MCF 10A (cell line): ENCODE data around the gene CABP7. TPM values are rescaled to one million over a fixed set of nuclear protein-coding genes. Genes with fewer than 3 reads are reported as not detected.

ENCODE experiments used
- BruUV-seq: library from RNA; stranded (reverse); fragments of 400-500 nt; replicated peaks from 2 replicates; lab custom pipeline; 2021; lab: Mats Ljungman, UMichigan
- CTCF ChIA-PET: fragments of 300-600 bp; sonication (Branson Sonifier 250); formaldehyde crosslinking; extraction: SDS; loops from one replicate; lab custom pipeline; 2021; ENCODE audit warnings: antibody characterized with exemption, inconsistent platforms; lab: Yijun Ruan, JAX
- POLR2A ChIA-PET: fragments of 300-600, 350-650 bp; sonication (Branson Sonifier 250); formaldehyde crosslinking; extraction: SDS; loops from one replicate; lab custom pipeline; 2020; ENCODE audit warnings: antibody characterized with exemption, inconsistent platforms; lab: Yijun Ruan, JAX
- DNase-seq: peaks from one replicate; pipeline ENCODE4 v3.0.0-alpha.2; 2018; ENCODE audit not compliant: unreplicated experiment
- H3K27ac Mint-ChIP-seq: one replicate; pipeline ENCODE4 v1.8.0; 2022; ENCODE audit warnings: mild to moderate bottlenecking, low read depth, mixed read lengths; ENCODE audit not compliant: unreplicated experiment
- H3K27me3 Mint-ChIP-seq: one replicate; pipeline ENCODE4 v1.8.0; 2022; ENCODE audit warnings: mixed read lengths; ENCODE audit not compliant: insufficient read depth, unreplicated experiment
- H3K36me3 Mint-ChIP-seq: one replicate; pipeline ENCODE4 v1.8.0; 2022; ENCODE audit warnings: mild to moderate bottlenecking, moderate library complexity, mixed read lengths; ENCODE audit not compliant: insufficient read depth, unreplicated experiment
- H3K4me1 Mint-ChIP-seq: one replicate; pipeline ENCODE4 v1.8.0; 2022; ENCODE audit warnings: mixed read lengths; ENCODE audit not compliant: insufficient read depth, unreplicated experiment
- H3K4me3 Mint-ChIP-seq: one replicate; pipeline ENCODE4 v1.8.0; 2022; ENCODE audit warnings: mild to moderate bottlenecking, moderate library complexity, mixed read lengths; ENCODE audit not compliant: unreplicated experiment
- H3K9me3 Mint-ChIP-seq: one replicate; pipeline ENCODE4 v1.8.0; 2022; ENCODE audit warnings: mixed read lengths; ENCODE audit not compliant: unreplicated experiment
- intact Hi-C: fragments of 100-400 bp; cut with micrococcal nuclease; formaldehyde crosslinking; loops from 2 replicates; pipeline ENCODE4 v1.14.1; 2022
- total RNA-seq: library from RNA; stranded (reverse); gene quantifications from 2 replicates; pipeline ENCODE4 v1.2.3, GENCODE V29; 2022
- TF ChIP-seq, protein P1 (sequence below): fragments of 200-600 bp; IDR thresholded peaks from one replicate; pipeline ENCODE4 v1.8.0; 2022; ENCODE audit warnings: antibody characterized with exemption, mild to moderate bottlenecking; ENCODE audit not compliant: unreplicated experiment

CABP7 gene
- total RNA-seq, 1 experiment from 2014 or later, result not detected

- ChIA-PET CTCF (interaction anchor here (1.0 kb wide), 1 partner anchor 250 kb away, joined by 3 read pairs; no protein-coding TSS in a partner anchor), POLR2A (interaction anchor here (0.6 kb wide), 1 partner anchor 17 kb away, joined by 3 read pairs; no protein-coding TSS in a partner anchor)
- H3K36me3 Mint-ChIP-seq, result no peaks in the 10 kb centered on the region
- no TSS peak for BruUV-seq
- TF ChIP-seq, protein P1, sequence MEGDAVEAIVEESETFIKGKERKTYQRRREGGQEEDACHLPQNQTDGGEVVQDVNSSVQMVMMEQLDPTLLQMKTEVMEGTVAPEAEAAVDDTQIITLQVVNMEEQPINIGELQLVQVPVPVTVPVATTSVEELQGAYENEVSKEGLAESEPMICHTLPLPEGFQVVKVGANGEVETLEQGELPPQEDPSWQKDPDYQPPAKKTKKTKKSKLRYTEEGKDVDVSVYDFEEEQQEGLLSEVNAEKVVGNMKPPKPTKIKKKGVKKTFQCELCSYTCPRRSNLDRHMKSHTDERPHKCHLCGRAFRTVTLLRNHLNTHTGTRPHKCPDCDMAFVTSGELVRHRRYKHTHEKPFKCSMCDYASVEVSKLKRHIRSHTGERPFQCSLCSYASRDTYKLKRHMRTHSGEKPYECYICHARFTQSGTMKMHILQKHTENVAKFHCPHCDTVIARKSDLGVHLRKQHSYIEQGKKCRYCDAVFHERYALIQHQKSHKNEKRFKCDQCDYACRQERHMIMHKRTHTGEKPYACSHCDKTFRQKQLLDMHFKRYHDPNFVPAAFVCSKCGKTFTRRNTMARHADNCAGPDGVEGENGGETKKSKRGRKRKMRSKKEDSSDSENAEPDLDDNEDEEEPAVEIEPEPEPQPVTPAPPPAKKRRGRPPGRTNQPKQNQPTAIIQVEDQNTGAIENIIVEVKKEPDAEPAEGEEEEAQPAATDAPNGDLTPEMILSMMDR, result no peak
- H3K4me3 Mint-ChIP-seq, result no peak overlapping the region
- H3K9me3 Mint-ChIP-seq, result no peaks in the 10 kb centered on the region
- DNase-seq, result no peak
- H3K27ac Mint-ChIP-seq, result no peak overlapping the region
- no peaks in the 10 kb centered on the region for H3K27me3 Mint-ChIP-seq
- no peaks in the 10 kb centered on the region for H3K4me1 Mint-ChIP-seq
- intact Hi-C loops, result no loop called here
Observed at GRCh38 chr22:29755889-29756288, 36.1 kb downstream of the CABP7 start.

DNA sequence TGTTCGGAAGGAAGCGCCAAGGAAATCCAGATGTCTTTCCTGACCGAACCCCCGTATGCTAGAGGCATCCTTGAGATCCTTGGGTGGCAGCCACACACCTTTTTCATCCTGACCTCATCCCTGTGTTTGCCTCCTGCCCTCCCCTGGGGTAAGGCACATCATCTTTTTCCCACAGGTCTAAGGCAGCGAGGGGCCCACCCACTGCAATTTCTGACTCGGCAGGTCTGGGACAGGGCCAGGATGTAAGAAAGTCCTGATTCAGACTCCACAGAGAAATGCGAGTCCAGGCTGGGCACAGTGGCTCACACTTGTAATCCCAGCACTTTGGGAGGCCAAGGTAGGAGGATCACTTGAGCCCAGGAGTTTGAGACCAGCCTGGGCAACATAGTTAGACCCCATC, 36.5 kb downstream of the CABP7 start:
- intact Hi-C loops, result no loop called here

DNA sequence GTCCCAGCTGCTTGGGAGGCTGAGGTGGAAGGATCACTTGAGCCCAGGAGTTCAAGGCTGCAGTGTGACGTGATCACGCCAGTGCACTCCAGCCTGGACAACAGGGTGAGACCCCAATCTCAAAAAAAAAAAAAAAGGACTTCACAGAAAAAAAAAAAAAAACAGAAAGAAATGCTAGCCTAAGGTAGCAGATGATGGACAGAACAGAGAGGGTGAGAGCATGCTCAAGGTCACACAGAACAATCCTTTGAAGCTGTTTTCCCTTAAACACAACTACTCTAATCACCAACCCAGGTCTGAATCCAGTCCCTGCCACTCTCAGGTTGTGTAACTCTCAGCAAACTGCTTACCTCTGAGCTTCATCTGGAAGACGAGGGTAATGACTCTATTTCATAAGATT, 37.3 kb downstream of the CABP7 start:
- Mint-ChIP-seq H3K4me1 (no peaks in the 10 kb centered on the region), H3K27me3 (no peaks in the 10 kb centered on the region), H3K27ac (no peak overlapping the region), H3K4me3 (no peak overlapping the region), H3K9me3 (no peaks in the 10 kb centered on the region), H3K36me3 (no peaks in the 10 kb centered on the region)
- no peak for DNase-seq
- POLR2A ChIA-PET, result interaction anchor here (0.6 to 1.0 kb wide), 3 partner anchors 9 to 26 kb away, joined by 3 to 6 read pairs (median 3); partner anchors contain the start of gene ZMAT5
- BruUV-seq, result no TSS peak
- TF ChIP-seq, protein P1, result no peak
- CTCF ChIA-PET, result interaction anchor here (0.8 kb wide), 1 partner anchor 170 kb away, joined by 3 read pairs; no protein-coding TSS in a partner anchor
- intact Hi-C loops, result no loop called here

More for the DNA sequence above, 36.5 kb downstream of the CABP7 start:
- Mint-ChIP-seq H3K36me3 (no peaks in the 10 kb centered on the region), H3K4me1 (no peaks in the 10 kb centered on the region), H3K9me3 (no peaks in the 10 kb centered on the region), H3K27me3 (no peaks in the 10 kb centered on the region), H3K4me3 (no peak overlapping the region), H3K27ac (no peak overlapping the region)
- DNase-seq, result no peak
- TF ChIP-seq, protein P1, result no peak
- ChIA-PET POLR2A (interaction anchor here (0.7 kb wide), 1 partner anchor 9 kb away, joined by 3 read pairs; no protein-coding TSS in a partner anchor), CTCF (no interaction called here)
- BruUV-seq, result no TSS peak

GRCh38 chr22:29758068-29758622, 38.3 kb downstream of the CABP7 start:
- Mint-ChIP-seq H3K9me3 (no peaks in the 10 kb centered on the region), H3K36me3 (no peaks in the 10 kb centered on the region), H3K27ac (no peak overlapping the region), H3K4me3 (no peak overlapping the region), H3K27me3 (no peaks in the 10 kb centered on the region), H3K4me1 (no peaks in the 10 kb centered on the region)
- DNase-seq, result no peak
- TF ChIP-seq, protein P1, result no peak
- POLR2A ChIA-PET, result interaction anchor here (0.9 kb wide), 1 partner anchor 13 kb away, joined by 3 read pairs; no protein-coding TSS in a partner anchor
- intact Hi-C loops, result no loop called here
- no TSS peak for BruUV-seq
- CTCF ChIA-PET, result no interaction called here
